Activated CD4-positive, alpha-beta T cell treated with anti-CD3 and anti-CD28 coated beads for 1 hour (primary cell): Measurements from ENCODE around the gene KCNAB1.

Source experiments
- DNase-seq: peaks from one replicate; pipeline ENCODE4 v3.0.0-alpha.2; 2020

Gene KCNAB1

GRCh38 chr3:156334841-156335545, 214.6 kb downstream of the KCNAB1 start:
- DNase-seq, result no peak

- no peak for DNase-seq
Observed at GRCh38 chr3:156339491-156339890, 219.1 kb downstream of the KCNAB1 start.

GRCh38 chr3:156341332-156341731, 221.0 kb downstream of the KCNAB1 start:
- no peak for DNase-seq

- DNase-seq, result no peak
Observed at GRCh38 chr3:156341831-156342416, 221.5 kb downstream of the KCNAB1 start.

- no peak for DNase-seq
Observed at GRCh38 chr3:156344215-156344614, 223.8 kb downstream of the KCNAB1 start.

- no peak for DNase-seq
Observed at GRCh38 chr3:156349111-156349510, 228.7 kb downstream of the KCNAB1 start.

- DNase-seq, result no peak
Observed at GRCh38 chr3:156349978-156350377, 229.6 kb downstream of the KCNAB1 start.

GRCh38 chr3:156350781-156351180, 230.4 kb downstream of the KCNAB1 start:
- no peak for DNase-seq

GRCh38 chr3:156351783-156352182, 231.4 kb downstream of the KCNAB1 start:
- no peak for DNase-seq

- DNase-seq, result no peak
Observed at GRCh38 chr3:156352728-156353127, 232.3 kb downstream of the KCNAB1 start.

- no peak for DNase-seq
Observed at GRCh38 chr3:156353563-156353962, 233.2 kb downstream of the KCNAB1 start.

GRCh38 chr3:156356537-156357363, 236.4 kb downstream of the KCNAB1 start:
- DNase-seq, result no peak

- no peak for DNase-seq
Observed at GRCh38 chr3:156358232-156358631, 237.9 kb downstream of the KCNAB1 start.

- DNase-seq, result no peak
Observed at GRCh38 chr3:156359368-156359767, 239.0 kb downstream of the KCNAB1 start.

- DNase-seq, result no peak
Observed at GRCh38 chr3:156360083-156360482, 239.7 kb downstream of the KCNAB1 start.

GRCh38 chr3:156360963-156361362, 240.6 kb downstream of the KCNAB1 start:
- no peak for DNase-seq

- no peak for DNase-seq
Observed at GRCh38 chr3:156366559-156366958, 246.2 kb downstream of the KCNAB1 start.

GRCh38 chr3:156368189-156368588, 247.8 kb downstream of the KCNAB1 start:
- DNase-seq, result no peak

- no peak for DNase-seq
Observed at GRCh38 chr3:156371701-156372100, 251.3 kb downstream of the KCNAB1 start.

GRCh38 chr3:156373095-156373494, 252.7 kb downstream of the KCNAB1 start:
- DNase-seq, result no peak

GRCh38 chr3:156373654-156374053, 253.3 kb downstream of the KCNAB1 start:
- no peak for DNase-seq

- DNase-seq, result no peak
Observed at GRCh38 chr3:156376199-156376598, 255.8 kb downstream of the KCNAB1 start.

GRCh38 chr3:156377266-156377665, 256.9 kb downstream of the KCNAB1 start:
- no peak for DNase-seq

- DNase-seq, result no peak
Observed at GRCh38 chr3:156377718-156378117, 257.3 kb downstream of the KCNAB1 start.
